Esophagus squamous epithelium (tissue), 5 donors: ENCODE data around the gene SH3TC1. TPM values are rescaled to one million over a fixed set of nuclear protein-coding genes. Genes with fewer than 3 reads are reported as not detected.

ENCODE experiments used
- DNase-seq: peaks from one replicate; lab custom pipeline; 2025; lab: John Stamatoyannopoulos, UW
- H3K27ac ChIP-seq, 4 donors: fragments of 200-600 bp; sonication (generic); one replicate each; pipeline ENCODE4 v1.5.1; 2016 to 2019; ENCODE audit warnings: mild to moderate bottlenecking in 1 of 4
- H3K27me3 ChIP-seq, 4 donors: fragments of 200-600 bp; sonication (generic); 1 replicate in 3 of 4; 2 replicates in 1 of 4; pipeline versions ENCODE4 v1.5.1 to v1.6.0; 2017 to 2021; ENCODE audit warnings: antibody characterized with exemption in 1 of 4
- H3K36me3 ChIP-seq, 3 donors: fragments of 200-600 bp; sonication (generic); one replicate each; pipeline ENCODE4 v1.5.1; 2016 to 2019
- H3K4me1 ChIP-seq, 3 donors: fragments of 200-600 bp; sonication (generic); one replicate each; pipeline ENCODE4 v1.5.1; 2017 to 2019
- H3K4me3 ChIP-seq, 4 donors: fragments of 200-600 bp; sonication (generic); 1 replicate in 3 of 4; 2 replicates in 1 of 4; pipeline ENCODE4 v1.5.1; 2016 to 2019; ENCODE audit warnings: mild to moderate bottlenecking in 2 of 4, moderate library complexity in 1 of 4
- H3K9me3 ChIP-seq, 3 donors: fragments of 200-600 bp; sonication (generic); one replicate each; pipeline ENCODE4 v1.5.1; 2016 to 2019
- CTCF ChIP-seq, 6 experiments: fragments of 450-650 bp in 4 of 6; fragments of 200-600 bp in 2 of 6; sonication (generic) in 2 of 6; IDR thresholded peaks; one replicate each; pipeline ENCODE4 v1.5.1; 2016 to 2019; ENCODE audit warnings: antibody characterized with exemption in 6 of 6, mild to moderate bottlenecking in 4 of 6, moderate library complexity in 4 of 6
- POLR2A ChIP-seq, 4 donors: fragments of 450-650 bp; IDR thresholded peaks; one replicate each; pipeline ENCODE4 v1.6.1; 2017; ENCODE audit warnings: antibody characterized with exemption in 4 of 4, mild to moderate bottlenecking in 4 of 4, moderate library complexity in 3 of 4
- WGBS, 2 donors: methylation state at CpG; one replicate each; pipeline ENCODE4 v1.1.5; 2018; 5-methylcytosine and 5-hydroxymethylcytosine counted together
- intact Hi-C: fragments of 100-400 bp; cut with DNase I; formaldehyde crosslinking; loops from one replicate; pipeline ENCODE4 v1.15.0; 2022
- total RNA-seq, 4 donors: library from RNA; depleted of rRNA; stranded (reverse); fragments of >200 nt; gene quantifications; one replicate each; pipeline ENCODE4 v1.1.0, GENCODE V29; 2016
- donor health status: DM: yes; HTN: yes; CAD: no.

Gene SH3TC1
- total RNA-seq, 4 donors from 2014 or later = 24.6 to 31.2 (median 27.1) TPM

DNA sequence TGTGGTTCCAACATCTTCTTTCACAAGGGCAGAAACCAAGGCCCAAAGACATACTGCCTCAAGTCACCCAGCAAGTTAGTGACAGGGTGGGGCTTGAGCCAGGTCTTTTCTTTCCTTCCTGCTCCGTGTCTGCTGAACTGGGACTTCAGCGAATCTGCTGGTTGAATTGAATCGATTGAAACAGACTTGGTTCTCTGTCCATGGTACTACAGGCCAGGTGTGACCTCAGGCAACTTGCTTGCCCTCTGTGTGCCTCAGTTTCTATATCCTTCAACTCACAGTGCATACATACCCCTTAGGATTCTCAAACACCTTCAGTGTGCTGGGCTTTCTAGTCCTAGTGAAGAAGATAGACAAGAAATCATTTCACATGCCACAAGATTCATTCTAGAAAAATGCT lies 38.5 kb upstream of the SH3TC1 start:
- Histone ChIP-seq H3K36me3 (no peaks in the 10 kb centered on the region), H3K9me3 (no peaks in the 10 kb centered on the region), H3K4me3 (no peak overlapping the region), H3K4me1 (peaks cover 23 to 82% (median 29%) of the 10 kb centered on the region in 3 donors), H3K27me3 (peaks cover 0 to 18% (median 4%) of the 10 kb centered on the region in 4 donors), H3K27ac (no peak overlapping the region)
- intact Hi-C loops = no loop called here
- DNase-seq = no peak
- 39 to 58% methylated on average over 3 of the region's 3 CpGs for WGBS, 2 donors
- TF ChIP-seq POLR2A (IDR thresholded peaks at IDR 0.05) = no peak
- TF ChIP-seq CTCF (IDR thresholded peaks at IDR 0.05) = no peak

DNA sequence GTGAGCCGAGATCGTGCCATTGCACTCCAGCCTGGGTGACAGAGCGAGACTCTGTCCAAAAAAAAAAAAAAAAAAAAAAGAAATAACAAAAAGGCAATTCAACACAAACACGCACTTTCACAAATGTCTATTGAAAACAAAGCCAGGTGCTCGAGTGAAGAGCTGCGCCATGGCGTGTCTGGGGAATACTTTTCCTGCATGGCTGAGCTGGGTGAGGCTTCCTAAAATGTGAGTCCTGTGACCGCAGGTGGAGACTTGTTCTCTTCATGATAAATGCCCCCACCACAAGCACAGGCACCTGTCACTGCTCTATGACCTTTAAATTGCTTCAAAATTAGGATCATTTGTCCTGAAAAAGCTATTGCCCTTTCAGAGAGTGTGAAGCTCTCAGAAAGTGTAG lies 36.5 kb upstream of the SH3TC1 start:
- TF ChIP-seq POLR2A (IDR thresholded peaks at IDR 0.05) (no peak), CTCF (IDR thresholded peaks at IDR 0.05) (no peak)
- 36 to 60% methylated on average over 5 to 8 of the region's 8 CpGs for WGBS, 2 donors

DNA sequence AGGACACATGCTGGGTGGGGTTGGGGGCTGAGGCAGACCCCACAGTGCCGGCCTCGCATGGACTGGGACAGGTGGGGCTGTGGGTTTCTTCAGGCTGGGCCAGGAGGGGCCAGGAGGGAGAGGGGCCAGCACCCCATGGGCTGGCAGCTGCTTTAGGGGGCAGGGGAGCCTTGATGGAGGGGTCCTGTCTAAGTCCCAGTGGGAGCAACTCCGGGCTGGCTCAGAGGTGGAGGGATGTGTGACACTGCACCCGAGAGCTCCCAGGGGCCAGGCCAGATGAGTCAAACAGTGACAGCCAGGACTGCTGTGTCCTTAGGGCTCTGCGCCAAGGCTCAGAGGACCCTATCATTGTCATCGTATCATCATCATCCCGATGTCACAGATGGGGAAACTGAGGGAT lies 36.1 kb upstream of the SH3TC1 start:
- WGBS, 2 donors = 63% methylated on average over 5 of the region's 7 CpGs; no CpG with 5 or more reads in 1 of the 2 donors
- Histone ChIP-seq H3K4me3 (no peak overlapping the region), H3K9me3 (no peaks in the 10 kb centered on the region), H3K4me1 (peaks cover 15 to 78% (median 22%) of the 10 kb centered on the region in 3 donors), H3K36me3 (no peaks in the 10 kb centered on the region), H3K27me3 (peaks cover 0 to 9% (median 1%) of the 10 kb centered on the region in 4 donors), H3K27ac (no peak overlapping the region)
- TF ChIP-seq POLR2A (IDR thresholded peaks at IDR 0.05) (no peak), CTCF (IDR thresholded peaks at IDR 0.05) (no peak)
- no peak for DNase-seq
- intact Hi-C loops = no loop called here

More for the DNA sequence above, 36.5 kb upstream of the SH3TC1 start:
- intact Hi-C loops = no loop called here
- peaks cover 0 to 13% (median 3%) of the 10 kb centered on the region in 4 donors for H3K27me3 ChIP-seq
- H3K36me3 ChIP-seq = no peaks in the 10 kb centered on the region
- H3K4me3 ChIP-seq = no peak overlapping the region
- H3K27ac ChIP-seq = no peak overlapping the region
- H3K9me3 ChIP-seq = no peaks in the 10 kb centered on the region
- no peak for DNase-seq
- H3K4me1 ChIP-seq = peaks cover 19 to 78% (median 26%) of the 10 kb centered on the region in 3 donors

- TF ChIP-seq POLR2A (IDR thresholded peaks at IDR 0.05) (no peak), CTCF (IDR thresholded peaks at IDR 0.05) (no peak)
- DNase-seq = no peak
- H3K4me3 ChIP-seq = no peak overlapping the region
- peaks cover 12 to 79% (median 17%) of the 10 kb centered on the region in 3 donors for H3K4me1 ChIP-seq
- WGBS, 2 donors = 74 to 100% methylated on average over 1 to 7 of the region's 19 CpGs
- peaks cover 0 to 4% (median 0%) of the 10 kb centered on the region in 4 donors for H3K27me3 ChIP-seq
- H3K36me3 ChIP-seq = no peaks in the 10 kb centered on the region
- intact Hi-C loops = no loop called here
- H3K27ac ChIP-seq = no peak overlapping the region
- peaks cover 0 to 6% (median 5%) of the 10 kb centered on the region in 3 donors for H3K9me3 ChIP-seq
Observed at GRCh38 chr4:8163436-8164193, 35.5 kb upstream of the SH3TC1 start.

- no peak for DNase-seq
- Histone ChIP-seq H3K9me3 (peaks cover 0 to 6% (median 6%) of the 10 kb centered on the region in 3 donors), H3K4me3 (no peak overlapping the region), H3K27me3 (peaks cover 0 to 4% (median 0%) of the 10 kb centered on the region in 4 donors), H3K4me1 (peaks cover 12 to 82% (median 17%) of the 10 kb centered on the region in 3 donors), H3K27ac (no peak overlapping the region), H3K36me3 (no peaks in the 10 kb centered on the region)
- TF ChIP-seq CTCF (IDR thresholded peaks at IDR 0.05) (no peak), POLR2A (IDR thresholded peaks at IDR 0.05) (no peak)
- WGBS, 2 donors = 40 to 77% methylated on average over 6 to 8 of the region's 9 CpGs
- intact Hi-C loops = no loop called here
Observed at GRCh38 chr4:8164194-8164565, 34.9 kb upstream of the SH3TC1 start.
